Activated CD4-positive, alpha-beta T cell treated with anti-CD3 and anti-CD28 coated beads, Interleukin-2, Interleukin-4, amounts not matched to agents 100 ng/mL and 50 ng/mL, durations not matched to agents 16 hours and 8 hours (primary cell): ENCODE measurements around the gene MAGEA2.
"Not testable (repeated sequence)": the region's sequence is repeated elsewhere in the genome, so short reads cannot be mapped to it uniquely, and the experiment has no call there.

Experiments
- DNase-seq: peaks from one replicate; pipeline ENCODE4 v3.0.0-alpha.2; 2020; ENCODE audit warnings: low spot score

The MAGEA2 gene, protein sequence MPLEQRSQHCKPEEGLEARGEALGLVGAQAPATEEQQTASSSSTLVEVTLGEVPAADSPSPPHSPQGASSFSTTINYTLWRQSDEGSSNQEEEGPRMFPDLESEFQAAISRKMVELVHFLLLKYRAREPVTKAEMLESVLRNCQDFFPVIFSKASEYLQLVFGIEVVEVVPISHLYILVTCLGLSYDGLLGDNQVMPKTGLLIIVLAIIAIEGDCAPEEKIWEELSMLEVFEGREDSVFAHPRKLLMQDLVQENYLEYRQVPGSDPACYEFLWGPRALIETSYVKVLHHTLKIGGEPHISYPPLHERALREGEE

DNA sequence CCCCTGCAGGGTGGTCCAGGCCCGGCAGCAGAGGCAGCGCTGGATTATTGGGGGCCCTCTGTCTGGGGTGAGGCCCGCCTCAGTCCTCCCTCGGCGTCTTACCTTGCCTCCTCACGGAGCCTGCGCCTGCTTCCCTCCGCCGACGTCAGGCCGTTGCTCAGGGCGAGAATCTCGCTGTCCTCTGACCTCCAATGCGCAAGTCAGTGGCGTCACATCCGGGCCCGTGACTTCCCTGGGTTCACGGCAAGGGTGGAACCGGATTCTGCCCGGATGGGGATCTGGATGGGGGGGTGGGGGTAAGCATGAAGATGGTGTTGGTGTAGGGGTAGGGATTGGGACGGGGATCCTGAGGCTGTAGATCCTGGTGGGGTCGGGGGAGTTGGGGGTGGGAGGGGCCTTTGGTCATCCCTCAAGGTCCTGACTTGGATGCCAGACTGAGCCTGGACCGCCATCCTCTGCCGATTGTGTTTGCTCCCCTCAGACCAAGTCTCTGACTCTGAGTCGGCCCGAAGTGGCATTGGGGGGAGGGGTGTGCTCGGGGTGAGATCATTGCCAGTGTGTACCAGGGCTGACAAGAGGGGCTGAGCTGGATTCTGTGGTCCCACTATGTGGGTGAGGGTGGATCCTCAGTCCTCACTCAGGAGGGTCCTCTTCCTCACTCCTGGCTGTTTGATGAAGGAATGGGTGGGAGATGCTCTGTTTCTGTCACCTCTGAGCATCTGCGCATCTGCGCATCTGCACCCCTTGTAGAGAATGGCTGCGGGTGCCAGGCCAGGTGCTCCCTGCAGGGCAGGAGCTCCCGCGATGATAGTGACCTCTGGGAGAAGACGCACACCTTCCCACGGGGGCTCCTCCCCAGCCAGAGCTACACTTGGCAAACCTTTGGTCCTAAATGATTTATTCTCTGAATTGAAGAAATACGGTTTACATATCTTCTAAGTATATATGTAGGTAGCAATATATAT, at the start of gene MAGEA2:
Gene MAGEA2, minus strand, starts transcription at position 157 of the 965 bp plus-strand sequence. CDS start 2,479 bp downstream, outside the sequence.
- not testable (repeated sequence) for DNase-seq

DNA sequence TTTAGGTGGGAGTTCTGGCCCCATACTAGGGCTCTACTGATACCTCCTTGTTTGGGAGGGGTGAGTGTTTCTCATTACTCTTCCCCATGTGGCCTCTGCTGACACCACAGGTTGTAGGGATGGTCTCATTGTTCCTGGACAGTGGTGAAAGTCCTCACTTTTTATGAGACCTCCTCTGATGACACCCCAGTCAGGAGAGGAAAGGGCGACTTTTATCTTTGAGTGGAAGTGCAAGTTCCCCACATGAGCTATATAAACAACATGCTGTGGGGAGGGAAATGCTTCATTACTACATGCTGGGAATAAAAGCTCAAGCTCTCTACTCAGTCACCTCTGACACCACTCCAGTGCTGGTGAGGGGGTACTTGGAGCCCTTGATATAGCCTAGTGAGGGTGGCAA, 45.3 kb upstream of the MAGEA2 start:
- DNase-seq: no peak

DNA sequence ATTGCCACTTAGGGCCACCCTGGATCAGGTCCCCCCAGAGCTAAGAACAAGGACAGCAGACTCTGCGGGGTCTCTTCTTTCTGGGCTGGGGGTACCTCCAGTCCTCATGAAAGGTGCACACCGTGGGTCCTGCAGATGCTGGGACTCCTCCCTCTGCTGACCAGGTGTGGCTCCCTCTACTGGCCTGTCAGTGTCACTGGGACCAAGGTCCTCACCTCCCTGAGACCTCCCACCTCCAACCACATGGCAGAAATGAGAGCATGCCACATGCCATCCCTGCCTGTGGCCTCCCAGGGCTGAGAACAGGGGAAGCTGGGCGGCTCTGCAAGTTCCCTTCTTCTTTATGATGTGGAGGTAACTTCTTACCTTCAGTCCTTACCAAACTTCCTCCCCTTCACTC, 33.4 kb upstream of the MAGEA2 start:
- not testable (repeated sequence) for DNase-seq

DNA sequence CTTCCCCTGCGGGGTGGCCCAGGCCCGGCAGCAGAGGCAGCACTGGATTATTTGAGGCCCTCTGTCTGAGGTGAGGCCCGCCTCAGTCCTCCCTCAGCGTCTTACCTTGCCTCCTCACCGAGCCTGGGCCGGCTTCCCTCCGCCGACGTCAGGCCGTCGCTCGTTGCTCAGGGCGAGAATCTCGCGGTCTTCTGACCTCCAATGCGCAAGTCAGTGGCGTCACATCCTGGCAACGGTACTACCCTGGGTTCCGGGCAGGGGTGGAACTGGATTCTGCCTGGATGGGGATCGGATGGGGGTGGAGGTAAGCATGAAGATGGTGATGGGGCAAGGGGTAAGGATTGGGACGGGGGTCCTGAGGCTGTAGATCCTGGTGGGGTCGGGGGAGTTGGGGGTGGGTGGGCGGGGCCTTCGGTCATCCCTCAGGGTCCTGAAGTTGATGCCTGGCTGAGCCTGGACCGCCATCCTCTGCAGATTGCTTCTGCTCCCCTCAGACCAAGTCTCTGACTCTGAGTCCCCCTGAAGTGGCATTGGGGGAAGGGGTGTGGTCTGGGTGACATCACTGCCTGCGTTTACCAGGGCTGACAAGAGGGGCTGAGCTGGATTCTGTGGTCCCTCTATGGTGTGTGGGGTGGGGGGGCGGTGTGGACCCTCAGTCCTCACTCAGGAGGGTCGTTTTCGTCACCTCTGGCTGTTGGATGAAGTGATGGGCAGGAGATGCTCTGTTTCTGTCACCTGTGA, 16.1 kb upstream of the MAGEA2 start, which contains the start of gene MAGEA6:
Gene MAGEA6, minus strand, starts transcription at position 141 of the 741 bp plus-strand sequence. CDS start 2,039 bp downstream, outside the sequence.
- DNase-seq: not testable (repeated sequence)

DNA sequence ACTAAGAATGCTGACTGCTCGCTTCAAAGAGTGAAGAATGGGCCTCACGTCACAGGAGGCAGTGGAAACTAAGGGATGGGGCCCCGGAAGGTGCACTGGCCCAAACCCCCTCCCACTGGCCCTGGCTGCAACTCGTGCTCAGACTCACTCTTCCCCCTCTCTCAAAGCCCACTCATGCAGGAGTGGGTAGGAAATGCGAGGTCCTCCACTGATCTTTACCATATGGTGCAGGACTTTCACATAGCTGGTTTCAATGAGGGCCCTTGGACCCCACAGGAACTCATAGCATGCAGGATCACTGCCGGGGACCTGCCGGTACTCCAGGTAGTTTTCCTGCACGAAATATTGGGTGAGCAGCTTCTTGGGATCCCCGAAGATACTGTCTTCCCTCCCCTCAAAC, 12.9 kb upstream of the MAGEA2 start:
- not testable (repeated sequence) for DNase-seq

DNA sequence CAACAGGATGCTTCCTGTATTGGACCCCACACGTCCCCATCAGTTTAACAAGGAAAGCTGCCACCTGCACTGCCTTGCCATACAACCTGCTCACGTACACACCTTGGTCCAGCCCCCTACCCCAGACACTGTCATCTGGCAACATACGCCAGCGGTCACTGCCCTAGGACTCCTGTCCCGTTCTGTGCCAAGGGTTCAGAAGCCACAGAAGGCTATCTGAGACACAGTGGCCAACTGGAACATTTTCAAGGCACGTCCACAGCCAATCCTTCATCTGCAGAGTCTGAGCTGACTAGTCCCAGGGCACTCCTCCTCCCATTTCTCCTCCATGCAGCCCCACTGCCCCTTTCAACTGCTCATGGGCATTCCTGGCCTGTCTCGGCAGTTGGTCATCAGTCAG, 7.9 kb upstream of the MAGEA2 start:
- not testable (repeated sequence) for DNase-seq

DNA sequence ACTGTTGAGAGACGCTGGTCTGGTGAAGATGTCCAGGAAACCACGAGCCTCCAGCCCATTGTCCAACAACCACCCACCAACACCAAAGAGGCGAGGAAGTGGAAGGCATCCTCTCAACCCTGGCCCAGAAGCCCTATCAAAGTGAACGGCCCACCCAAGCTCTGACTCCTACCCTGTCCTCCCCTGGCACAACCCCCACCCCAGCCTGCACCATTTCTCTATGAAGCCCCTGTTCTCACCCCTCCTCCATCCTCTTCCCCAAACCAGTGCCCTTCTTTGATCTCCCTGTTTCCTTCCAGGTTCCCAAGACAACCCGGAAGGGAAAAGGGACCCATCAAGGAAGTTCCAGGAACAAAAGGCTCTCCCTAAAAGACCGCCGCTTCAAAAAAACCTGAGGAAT, 5.9 kb upstream of the MAGEA2 start:
- DNase-seq: not testable (repeated sequence)

DNA sequence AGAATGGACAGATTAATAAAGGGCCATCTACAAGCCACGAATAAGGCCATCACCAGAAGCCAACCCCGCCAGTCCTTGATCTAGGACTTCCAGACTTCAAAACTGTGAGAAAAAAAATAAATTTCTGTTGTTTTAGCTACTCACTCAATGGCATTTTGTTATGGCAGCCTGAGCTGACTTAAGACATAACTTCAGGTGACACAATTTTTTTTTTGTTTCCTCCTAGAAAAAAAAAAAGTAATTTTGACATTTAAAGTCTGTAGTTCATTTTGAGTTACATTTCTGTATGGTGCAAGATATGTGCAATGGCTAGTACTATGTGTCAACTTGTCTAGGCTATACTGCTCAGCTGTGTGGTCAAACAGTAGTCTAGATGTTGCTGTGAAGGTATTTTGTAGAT, 5.3 kb upstream of the MAGEA2 start, which contains the start of gene CSAG3:
Gene CSAG3, plus strand, starts transcription at position 301 of the 400 bp plus-strand sequence.
- not testable (repeated sequence) for DNase-seq

DNA sequence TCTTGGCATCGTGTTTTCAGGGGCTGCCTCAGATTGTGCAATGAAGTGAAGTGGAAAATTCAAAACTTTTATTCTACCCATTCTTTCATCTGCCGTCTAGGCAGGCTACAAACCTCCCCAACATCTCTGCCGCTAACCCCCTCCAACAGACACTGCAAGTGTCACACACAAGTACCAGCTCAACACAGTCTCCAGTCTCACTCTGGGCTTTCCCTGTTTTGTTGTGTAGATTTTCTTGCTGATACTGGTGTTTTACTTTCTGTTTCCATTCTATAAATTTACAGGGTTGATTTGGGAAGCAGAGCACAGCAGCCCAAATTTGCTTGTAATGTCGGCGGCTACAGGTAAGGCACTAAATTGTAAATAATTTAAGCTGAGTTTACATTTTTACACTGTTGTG, 1.2 kb upstream of the MAGEA2 start:
- DNase-seq: not testable (repeated sequence)

DNA sequence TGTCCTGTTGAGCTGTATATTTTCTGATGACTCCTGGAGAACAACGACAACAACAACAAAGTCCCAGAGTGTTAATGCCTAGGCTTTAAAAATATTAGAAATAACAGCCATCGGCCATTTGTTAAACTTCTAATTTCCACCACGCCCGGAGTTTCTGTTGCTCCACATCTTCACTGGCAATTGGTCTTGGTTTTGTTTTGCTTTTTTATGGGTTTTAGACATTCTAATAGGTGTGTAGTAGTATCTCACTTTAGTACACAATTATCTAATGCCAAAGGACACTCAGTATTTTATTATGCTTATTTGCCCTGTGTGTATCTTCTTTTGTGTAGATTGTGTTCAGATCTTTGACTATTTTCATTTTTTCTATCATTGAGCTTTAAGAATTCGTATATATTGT, 15.1 kb downstream of the MAGEA2 start:
- no peak for DNase-seq

DNA sequence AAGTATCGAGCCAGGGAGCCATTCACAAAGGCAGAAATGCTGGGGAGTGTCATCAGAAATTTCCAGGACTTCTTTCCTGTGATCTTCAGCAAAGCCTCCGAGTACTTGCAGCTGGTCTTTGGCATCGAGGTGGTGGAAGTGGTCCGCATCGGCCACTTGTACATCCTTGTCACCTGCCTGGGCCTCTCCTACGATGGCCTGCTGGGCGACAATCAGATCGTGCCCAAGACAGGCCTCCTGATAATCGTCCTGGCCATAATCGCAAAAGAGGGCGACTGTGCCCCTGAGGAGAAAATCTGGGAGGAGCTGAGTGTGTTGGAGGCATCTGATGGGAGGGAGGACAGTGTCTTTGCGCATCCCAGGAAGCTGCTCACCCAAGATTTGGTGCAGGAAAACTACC, 17.1 kb downstream of the MAGEA2 start:
- DNase-seq: not testable (repeated sequence)

DNA sequence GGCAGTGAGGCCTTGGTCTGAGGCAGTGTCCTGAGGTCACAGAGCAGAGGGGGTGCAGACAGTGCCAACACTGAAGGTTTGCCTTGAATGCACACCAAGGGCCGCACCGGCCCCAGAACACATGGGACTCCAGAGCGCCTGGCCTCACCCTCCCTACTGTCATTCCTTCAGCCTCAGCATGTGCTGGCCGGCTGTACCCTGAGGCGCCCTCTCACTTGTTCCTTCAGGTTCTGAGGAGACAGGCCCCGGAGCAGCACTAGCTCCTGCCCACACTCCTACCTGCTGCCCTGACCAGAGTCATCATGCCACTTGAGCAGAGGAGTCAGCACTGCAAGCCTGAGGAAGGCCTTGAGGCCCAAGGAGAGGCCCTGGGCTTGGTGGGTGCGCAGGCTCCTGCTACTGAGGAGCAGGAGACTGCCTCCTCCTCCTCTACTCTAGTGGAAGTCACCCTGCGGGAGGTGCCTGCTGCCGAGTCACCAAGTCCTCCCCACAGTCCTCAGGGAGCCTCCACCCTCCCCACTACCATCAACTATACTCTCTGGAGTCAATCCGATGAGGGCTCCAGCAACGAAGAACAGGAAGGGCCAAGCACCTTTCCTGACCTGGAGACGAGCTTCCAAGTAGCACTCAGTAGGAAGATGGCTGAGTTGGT, 17.7 kb downstream of the MAGEA2 start:
- no peak for DNase-seq

DNA sequence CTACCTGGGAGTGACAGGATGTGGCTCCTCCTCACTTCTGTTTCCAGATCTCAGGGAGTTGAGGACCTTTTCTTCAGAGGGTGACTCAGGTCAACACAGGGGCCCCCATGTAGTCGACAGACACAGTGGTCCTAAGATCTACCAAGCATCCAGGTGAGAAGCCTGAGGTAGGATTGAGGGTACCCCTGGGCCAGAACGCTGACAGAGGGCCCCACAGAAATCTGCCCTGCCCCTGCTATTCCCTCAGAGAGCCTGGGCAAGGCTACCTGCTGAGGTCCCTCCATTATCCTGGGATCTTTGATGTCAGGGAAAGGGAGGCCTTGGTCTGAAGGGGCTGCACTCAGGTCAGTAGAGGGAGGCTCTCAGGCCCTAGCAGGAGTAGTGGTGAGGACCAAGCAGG, 18.5 kb downstream of the MAGEA2 start:
- no peak for DNase-seq

DNA sequence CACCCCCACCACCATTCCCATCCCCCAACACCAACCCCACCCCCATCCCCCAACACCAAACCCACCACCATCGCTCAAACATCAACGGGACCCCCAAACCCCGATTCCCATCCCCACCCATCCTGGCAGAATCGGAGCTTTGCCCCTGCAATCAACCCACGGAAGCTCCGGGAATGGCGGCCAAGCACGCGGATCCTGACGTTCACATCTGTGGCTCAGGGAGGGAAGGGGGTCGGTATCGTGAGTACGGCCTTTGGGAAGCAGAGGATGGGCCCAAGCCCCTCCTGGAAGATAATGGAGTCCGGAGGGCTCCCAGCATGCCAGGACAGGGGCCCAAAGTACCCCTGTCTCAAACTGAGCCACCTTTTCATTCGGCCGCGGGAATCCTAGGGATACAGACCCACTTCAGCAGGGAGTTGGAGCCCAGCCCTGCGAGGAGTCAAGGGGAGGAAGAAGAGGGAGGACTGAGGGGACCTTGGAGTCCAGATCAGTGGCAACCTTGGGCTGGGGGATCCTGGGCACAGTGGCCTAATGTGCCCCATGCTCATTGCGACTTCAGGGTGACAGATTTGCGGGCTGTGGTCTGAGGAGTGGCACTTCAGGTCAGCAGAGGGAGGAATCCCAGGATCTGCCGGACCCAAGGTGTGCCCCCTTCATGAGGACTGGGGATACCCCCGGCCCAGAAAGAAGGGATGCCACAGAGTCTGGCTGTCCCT, 19.3 kb downstream of the MAGEA2 start:
- not testable (repeated sequence) for DNase-seq

DNA sequence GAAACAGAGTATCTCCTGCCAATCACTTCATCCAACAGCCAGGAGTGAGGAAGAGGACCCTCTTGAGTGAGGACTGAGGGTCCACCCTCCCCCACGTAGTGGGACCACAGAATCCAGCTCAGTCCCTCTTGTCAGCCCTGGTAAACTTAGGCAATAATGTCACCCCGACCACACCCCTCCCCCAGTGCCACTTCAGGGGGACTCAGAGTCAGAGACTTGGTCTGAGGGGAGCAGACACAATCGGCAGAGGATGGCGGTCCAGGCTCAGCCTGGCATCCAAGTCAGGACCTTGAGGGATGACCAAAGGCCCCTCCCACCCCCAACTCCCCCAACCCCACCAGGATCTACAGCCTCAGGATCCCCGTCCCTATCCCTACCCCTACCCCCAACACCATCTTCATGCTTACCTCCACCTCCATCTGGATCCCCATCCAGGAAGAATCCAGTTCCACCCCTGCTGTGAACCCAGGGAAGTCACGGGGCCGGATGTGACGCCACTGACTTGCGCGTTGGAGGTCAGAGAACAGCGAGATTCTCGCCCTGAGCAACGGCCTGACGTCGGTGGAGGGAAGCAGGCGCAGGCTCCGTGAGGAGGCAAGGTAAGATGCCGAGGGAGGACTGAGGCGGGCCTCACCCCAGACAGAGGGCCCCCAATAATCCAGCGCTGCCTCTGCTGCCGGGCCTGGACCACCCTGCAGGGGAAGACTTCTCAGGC, 20.2 kb downstream of the MAGEA2 start, which contains the start of the genes CSAG1 and MAGEA12:
Gene CSAG1, minus strand, starts transcription at position 461 of the 715 bp plus-strand sequence. CDS start 1,261 bp downstream, outside the sequence.
Gene MAGEA12, plus strand, starts transcription at position 497 of the 715 bp plus-strand sequence. CDS start 2,405 bp downstream, outside the sequence.
- DNase-seq: no peak

DNA sequence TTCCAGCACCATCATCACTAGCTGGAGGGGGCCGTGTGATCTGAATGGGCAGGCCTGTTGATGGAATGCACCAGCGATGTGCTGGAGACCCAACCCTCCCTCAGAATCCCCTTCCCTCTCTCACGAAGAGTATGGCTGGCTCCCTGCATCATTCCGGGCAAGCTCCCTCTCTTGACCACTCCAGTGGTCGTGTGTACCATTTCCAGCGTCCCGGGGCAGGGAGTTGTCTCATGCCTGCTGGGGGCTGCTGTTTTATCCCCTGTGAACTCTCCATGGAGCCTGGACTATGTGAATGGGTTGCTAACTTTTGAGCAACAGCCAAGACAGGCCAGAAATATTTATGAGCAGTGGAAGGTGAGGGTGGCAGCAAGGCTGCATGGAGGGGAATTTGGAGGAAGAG, 28.2 kb downstream of the MAGEA2 start:
- no peak for DNase-seq

DNA sequence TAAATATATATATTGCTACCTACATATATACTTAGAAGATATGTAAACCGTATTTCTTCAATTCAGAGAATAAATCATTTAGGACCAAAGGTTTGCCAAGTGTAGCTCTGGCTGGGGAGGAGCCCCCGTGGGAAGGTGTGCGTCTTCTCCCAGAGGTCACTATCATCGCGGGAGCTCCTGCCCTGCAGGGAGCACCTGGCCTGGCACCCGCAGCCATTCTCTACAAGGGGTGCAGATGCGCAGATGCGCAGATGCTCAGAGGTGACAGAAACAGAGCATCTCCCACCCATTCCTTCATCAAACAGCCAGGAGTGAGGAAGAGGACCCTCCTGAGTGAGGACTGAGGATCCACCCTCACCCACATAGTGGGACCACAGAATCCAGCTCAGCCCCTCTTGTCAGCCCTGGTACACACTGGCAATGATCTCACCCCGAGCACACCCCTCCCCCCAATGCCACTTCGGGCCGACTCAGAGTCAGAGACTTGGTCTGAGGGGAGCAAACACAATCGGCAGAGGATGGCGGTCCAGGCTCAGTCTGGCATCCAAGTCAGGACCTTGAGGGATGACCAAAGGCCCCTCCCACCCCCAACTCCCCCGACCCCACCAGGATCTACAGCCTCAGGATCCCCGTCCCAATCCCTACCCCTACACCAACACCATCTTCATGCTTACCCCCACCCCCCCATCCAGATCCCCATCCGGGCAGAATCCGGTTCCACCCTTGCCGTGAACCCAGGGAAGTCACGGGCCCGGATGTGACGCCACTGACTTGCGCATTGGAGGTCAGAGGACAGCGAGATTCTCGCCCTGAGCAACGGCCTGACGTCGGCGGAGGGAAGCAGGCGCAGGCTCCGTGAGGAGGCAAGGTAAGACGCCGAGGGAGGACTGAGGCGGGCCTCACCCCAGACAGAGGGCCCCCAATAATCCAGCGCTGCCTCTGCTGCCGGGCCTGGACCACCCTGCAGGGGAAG, 39.5 kb downstream of the MAGEA2 start, which contains the start of gene MAGEA2B:
Gene MAGEA2B, plus strand, starts transcription at position 814 of the 973 bp plus-strand sequence. CDS start 2,479 bp downstream, outside the sequence.
- not testable (repeated sequence) for DNase-seq

DNA sequence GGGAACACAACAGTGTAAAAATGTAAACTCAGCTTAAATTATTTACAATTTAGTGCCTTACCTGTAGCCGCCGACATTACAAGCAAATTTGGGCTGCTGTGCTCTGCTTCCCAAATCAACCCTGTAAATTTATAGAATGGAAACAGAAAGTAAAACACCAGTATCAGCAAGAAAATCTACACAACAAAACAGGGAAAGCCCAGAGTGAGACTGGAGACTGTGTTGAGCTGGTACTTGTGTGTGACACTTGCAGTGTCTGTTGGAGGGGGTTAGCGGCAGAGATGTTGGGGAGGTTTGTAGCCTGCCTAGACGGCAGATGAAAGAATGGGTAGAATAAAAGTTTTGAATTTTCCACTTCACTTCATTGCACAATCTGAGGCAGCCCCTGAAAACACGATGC, 40.4 kb downstream of the MAGEA2 start:
- not testable (repeated sequence) for DNase-seq
